Nucleus accumbens (tissue), 56 donors: ENCODE data around the gene B4GALT1.

Experiments used
- DNase-seq, 56 donors: peaks; one replicate each; lab custom pipeline; 2025; lab: John Stamatoyannopoulos, UW

The B4GALT1 gene, protein sequence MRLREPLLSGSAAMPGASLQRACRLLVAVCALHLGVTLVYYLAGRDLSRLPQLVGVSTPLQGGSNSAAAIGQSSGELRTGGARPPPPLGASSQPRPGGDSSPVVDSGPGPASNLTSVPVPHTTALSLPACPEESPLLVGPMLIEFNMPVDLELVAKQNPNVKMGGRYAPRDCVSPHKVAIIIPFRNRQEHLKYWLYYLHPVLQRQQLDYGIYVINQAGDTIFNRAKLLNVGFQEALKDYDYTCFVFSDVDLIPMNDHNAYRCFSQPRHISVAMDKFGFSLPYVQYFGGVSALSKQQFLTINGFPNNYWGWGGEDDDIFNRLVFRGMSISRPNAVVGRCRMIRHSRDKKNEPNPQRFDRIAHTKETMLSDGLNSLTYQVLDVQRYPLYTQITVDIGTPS

DNA sequence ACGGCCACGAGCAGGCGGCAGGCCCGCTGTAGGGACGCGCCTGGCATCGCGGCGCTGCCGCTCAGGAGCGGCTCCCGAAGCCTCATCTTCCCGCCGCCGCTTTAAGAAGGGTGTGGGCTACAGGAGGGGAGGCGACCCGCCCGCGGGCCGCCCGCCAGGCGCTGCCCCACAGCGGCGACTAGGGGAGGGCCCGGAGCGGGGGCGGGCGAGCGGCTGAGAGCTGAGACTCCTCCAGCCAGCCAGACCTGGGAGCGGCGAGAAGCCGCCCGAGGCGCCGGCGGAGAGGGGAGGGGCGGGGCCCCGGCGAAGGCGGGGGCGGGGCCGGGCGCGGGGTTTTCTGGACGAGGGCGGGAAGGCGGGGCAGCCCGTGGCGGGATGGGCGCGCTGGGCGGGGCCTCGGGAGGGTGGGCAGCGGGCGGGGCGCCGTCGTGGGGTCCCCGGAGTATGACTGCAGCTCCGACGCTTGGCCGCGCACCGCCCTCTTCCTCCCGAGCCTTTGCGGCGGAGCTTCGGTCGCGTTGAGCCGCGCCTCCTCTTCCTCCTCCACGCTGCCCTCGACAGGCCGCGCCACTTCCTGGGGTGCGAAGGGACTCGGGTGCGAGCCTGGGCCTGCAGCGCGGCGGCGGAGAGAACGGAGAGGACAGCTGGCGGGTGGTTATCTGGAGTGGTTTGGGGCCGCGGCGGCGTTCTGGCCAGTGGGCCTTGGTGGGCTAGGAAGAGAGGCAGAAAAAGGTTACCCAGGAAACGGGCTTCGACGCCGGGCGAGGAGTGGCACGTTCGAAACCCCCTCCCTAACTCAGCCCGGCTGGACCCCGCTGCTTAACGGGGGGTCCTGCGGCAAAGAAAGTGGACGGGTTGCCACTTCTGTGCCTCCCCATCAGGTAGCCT lies at the start of gene B4GALT1:
TSS of gene B4GALT1 (minus strand) at position 253 of the 888 bp plus-strand sequence. CDS start at position 86, 167 bp downstream.
- peak in 53 of 56 donors; percentile 28 to 89 (median 75) for DNase-seq

DNA sequence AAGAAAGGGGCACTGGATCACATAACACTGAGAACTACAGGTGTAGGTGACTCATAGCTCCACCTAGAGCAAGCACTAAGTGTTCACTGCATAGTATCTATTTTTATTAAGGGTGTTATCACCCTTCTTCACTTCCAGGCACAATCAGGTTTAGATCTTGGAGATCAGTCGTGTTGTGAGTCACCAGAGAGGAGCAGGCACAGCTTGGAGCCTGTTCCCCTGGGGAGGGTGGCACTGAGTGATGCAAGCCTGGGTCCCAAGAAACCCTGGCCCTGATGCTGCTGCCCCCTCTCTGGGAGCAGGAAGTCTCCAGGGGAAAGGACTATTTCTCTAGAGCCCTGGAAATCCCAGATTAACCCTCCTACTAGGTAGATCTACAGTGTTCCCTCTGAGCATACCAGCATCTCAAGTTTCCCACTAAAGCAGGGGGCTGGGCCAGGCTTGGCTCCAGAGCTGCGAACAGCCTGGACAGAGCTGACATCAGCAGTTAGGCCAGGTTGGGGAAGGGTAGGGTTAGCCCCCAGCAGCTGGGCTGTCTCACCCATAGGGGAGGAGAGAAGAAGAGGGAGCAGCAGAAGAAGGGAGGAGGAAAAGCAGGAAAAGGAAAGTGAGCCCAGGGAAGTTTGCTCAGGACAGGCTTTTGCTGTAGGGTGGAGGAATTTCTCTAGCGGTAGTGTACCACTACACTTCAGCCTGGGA lies 44.7 kb upstream of the B4GALT1 start:
- DNase-seq = no peak

DNA sequence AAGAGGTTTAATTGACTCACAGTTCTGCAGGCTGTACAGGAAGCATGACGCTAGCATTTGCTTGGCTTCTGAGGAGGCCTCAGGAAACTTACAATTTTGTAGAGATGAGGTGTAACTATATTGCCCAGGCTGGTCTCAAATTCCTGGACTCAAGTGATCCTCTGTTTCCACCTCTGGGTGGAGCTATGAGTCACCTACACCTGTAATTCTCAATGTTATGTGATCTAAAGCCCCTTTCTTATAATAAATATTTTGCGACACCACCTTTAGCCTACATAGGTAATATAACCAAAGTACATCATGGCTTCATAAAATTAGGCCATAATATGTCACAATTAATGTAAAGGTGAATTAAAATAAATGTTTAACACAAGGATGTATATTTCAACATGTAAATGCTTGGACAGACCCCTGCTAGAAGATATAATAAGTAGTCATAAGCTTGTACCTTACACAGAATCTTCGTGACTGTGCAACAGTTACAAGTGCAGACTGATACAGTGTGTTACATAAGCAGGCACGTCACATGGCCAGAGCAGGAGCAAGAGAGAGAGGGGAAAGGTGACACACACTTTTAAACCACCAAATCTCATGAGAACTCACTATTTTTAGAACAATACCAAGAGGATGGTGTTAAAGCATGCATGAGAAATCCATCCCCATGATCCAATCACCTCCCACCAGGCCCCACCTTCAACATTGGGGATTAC lies 43.0 kb upstream of the B4GALT1 start:
- no peak for DNase-seq

DNA sequence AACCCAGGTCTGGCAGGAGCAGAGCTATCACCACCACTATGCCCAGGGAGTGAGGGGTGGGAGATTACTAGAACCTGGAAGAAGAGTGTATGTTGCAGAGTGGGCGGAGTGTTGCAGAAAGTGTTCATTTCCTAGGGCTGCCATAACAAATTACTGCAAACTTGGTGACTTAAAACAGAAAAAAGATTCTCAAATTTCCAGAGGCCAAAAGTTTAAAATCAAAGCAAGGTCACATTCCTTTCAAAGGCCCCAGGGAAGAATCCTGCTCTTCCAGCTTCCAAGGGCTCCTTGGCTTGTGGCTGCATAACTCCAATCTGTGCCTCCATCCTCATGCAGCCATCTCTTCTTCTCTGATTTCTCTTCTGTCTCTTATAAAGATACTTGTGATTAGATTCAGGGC lies 42.3 kb upstream of the B4GALT1 start:
- no peak for DNase-seq

DNA sequence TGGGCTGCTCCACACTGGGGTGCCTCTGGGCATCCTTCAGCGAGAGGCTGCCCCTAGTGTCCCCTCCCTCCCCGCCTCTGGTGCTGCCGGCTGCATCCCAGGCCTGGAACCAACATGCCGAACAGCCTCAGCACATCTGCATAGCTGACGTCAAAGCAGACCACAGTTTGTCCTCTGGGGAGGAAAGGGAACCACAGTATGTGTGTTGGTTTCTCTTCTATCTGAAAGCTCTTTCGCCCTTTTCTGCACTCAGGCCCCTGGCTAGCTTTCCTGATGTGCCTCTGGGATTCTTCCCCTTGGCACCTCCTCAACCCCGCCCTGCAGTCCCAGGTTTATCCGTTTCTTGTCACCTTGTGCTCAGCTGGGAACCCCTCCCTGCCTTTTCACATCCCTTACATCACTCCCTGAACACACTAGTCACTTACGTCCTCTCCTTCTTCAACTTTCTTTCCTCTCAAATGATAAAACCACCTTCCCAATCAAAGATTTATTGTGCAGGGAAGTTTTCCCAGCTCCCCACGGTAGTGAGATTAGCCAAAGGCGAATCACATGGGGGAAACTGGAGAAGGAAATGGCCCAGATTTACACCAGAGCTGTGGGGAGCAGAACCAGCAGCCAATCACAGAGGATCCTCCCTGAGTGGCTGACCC lies 35.5 kb upstream of the B4GALT1 start:
- peak in 6 of 56 donors; percentile 3 to 31 (median 12) for DNase-seq

DNA sequence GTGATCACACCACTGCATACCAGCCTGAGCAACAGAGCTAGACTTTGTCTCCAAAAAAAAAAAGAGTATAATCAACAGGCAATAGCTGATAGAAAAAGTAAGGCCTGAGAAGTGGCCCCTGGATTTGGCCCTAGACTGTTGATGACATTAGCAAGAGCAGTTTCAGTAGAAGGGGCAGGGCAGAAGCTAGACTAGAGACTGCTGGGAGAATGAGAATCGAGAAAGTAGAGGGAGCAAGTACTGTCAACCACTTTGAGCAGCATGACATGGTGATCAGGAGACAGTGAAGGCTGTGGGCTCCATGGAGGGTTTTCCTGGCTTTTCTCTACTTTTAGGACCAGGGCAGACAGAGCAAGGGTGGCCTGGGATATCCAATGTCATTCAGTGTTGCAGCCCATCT lies 34.9 kb upstream of the B4GALT1 start:
- no peak for DNase-seq

DNA sequence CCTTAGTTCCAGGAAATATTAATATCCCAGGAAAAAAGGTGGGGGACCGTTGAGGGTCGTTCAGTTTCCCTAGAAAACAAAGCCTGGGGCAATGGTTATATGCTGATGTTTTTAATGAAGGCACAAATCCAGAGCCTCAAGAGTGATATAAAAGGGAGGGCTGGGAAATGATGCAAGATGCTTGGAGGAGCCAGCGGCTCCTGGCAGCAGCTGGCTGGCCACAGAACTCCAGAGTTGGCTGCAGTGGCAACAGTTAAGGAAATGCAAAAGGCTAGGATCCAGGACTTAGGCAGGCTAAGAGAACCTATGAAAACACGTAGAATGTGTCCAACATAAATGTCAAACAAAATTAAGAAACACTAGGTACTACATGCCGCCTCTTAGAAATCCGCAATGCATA lies 31.0 kb upstream of the B4GALT1 start:
- peak in 6 of 56 donors; percentile 4 to 22 (median 9) for DNase-seq

DNA sequence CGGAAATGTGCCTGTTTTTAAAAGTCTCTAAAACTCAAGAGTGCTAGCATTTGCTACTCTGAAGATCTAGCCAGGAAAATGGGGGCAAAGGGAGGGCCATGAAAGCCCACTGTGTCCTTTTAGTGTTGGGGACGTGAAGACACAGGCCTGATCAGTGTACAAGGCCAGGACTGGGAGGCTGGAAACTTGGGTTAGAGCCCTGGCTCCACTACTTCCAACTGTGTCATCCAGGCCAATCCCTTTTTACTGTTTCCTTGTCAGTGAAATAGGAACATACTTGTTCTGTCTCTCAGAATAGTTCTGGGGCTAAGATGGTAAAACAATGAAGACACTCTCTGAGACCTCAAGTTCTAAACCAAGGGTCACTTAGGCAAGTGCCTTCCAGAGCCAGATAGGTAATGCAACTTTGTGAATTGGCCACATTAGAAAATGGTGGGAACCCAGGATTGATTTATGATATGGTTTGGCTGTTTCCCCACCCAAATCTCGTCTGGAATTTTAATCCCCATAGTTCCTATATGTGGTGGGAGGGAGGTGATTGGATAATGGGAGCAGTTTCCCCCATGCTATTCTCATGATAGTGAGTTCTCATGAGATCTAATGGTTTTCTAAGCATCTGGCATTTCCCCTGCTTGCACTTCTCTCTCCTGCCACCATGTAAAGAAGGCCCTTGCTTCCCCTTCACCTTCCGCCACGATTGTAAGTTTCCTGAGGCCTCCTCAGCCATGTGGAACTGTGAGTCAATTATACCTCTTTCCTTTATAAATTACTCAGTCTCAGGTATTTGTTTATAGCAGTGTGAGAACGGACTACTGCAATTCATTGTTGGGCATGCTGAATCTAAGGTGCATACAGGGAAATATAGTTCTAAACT lies 30.4 kb upstream of the B4GALT1 start:
- no peak for DNase-seq

DNA sequence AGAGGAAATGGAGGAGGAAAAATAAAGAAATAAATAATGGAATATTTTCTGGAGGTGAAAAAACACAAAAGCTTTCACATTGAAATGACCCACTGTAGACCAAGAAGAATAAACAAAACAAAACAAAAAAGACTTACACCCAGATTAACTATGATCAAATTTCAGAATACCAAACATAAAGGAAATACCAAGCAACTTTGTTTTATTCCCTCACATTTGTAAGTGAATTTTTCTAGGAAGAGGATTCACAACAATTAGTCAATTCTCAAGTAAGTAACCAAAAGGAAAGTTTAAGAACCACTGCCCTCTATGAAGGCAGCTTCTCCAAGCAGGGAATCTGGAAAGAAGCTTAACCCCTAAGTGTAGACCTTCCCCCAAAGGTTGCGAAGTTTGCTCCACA lies 29.6 kb upstream of the B4GALT1 start:
- DNase-seq = no peak

DNA sequence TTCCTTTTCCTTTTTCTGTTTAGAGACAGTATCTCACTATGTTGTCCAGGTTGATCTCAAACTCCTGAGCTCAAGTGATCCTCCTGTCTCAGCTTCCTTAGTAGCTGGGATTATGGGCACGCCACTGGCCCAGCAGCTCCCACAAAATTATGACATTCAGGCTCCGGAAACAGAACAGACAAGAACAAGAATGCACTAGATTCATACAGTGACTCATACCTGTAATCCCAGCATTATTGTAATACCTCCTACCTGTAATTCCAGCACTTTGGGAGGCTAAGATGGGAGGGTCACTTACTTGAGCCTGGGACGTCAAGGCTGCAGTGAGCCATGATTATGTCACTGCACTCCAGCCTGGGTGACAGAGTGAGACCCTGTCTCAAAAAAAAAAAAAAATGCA lies 26.7 kb upstream of the B4GALT1 start:
- no peak for DNase-seq

DNA sequence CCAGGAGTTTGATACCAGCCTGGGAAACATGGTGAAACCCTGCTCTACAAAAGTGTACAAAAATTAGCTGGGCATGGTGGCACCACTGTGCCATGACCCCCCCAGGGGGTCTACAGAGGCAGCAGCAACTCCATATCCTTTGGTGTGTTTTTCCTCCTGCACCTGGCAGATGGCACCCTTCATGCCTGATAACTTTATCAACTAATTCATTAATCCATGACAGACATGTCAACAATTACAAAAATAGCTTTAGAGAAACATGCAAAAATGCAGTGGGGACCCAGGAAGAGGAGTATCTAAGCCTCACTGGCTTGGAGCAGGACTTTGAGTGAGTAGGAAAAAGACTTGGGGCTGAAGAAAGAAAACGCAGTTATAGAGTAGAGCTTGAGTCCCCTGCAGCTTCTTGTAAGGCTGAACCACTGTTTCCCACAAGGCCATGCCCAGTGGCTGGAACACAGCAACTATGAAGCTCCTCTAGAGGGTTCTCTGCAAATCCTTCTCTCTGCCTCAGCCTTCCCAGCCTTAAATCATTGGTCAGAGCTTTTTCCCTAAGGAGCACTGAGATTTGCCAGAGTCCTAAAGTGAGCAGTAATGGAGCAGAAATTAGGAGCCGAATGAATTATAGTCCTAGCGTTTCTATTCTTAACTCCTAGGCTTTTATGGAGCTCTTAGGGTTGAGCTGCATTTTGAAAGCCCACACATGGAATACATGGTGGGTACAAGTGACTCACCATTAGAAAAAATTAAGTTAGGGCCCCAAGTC lies 25.5 kb upstream of the B4GALT1 start:
- DNase-seq = no peak

DNA sequence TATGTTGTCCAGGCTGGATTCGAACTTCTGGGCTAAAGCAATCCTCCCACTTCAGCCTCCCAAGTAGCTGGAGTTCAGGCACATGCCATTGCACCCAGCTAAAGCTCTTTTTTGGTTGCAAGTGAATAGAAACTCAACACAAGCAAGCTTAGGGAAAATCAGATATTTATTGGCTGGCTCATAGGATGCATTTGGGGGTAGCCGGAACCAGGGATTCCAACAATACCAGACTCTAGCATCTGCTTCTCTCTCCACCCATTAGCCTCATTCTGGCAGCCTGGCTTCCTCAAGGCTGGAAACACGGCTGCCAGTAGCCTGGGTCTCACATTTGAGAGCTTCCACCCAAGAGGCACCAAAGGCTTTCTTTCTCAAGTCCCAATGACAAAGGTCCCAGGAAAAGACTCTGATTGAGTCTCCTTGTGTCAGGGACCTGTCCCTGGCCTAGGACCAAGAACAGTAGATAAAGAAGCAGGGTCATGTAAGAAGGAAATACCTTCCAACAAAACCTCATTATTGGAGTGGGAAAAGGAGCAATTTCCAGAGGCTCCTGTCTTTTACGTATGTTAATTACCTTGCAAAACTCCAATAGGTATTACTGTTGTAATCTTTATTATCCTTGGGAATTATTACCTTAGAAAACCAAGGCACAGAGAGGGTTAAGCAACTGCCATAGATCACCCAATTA lies 23.0 kb upstream of the B4GALT1 start:
- no peak for DNase-seq

DNA sequence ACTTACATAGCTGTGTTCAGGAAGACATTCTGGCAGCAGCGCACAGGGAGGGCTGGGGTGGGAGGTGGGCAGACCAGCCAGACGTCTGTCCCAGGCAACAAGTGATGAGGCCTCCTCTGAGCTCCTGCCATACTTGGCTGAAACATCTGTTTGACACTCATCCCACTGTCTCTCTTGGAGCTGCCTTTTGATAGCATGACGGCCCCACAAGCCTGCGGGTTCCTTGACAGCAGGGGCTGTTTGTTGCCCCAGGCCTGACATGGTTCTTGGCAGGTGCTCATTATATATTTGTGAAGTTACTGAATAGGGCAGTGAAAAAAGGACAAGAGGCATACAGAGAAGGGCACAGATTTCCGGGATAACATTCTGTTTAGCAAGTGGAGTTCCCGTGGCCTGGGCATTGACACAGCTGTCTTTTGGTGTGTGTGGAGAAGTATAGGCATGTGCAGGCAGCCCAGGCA lies 22.2 kb upstream of the B4GALT1 start:
- DNase-seq = no peak

DNA sequence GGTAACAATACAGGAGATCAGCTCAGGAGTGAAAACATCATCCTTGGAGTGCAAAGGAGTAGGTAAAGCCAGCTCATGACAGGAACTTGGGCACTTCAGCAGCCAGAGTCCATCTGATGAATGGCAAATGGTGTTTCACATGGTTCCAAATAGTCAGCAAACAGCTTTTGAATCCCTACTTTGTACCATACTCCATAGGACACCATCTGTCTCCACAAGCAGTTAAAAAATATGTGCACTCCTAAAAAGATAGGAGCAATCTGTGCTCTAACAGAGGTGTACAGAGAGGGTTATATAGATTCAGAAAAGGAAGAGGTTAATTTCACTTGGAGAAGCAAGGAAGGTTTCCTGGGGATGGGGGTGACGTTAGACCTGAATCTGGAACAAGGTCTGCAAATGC lies 21.6 kb upstream of the B4GALT1 start:
- no peak for DNase-seq

DNA sequence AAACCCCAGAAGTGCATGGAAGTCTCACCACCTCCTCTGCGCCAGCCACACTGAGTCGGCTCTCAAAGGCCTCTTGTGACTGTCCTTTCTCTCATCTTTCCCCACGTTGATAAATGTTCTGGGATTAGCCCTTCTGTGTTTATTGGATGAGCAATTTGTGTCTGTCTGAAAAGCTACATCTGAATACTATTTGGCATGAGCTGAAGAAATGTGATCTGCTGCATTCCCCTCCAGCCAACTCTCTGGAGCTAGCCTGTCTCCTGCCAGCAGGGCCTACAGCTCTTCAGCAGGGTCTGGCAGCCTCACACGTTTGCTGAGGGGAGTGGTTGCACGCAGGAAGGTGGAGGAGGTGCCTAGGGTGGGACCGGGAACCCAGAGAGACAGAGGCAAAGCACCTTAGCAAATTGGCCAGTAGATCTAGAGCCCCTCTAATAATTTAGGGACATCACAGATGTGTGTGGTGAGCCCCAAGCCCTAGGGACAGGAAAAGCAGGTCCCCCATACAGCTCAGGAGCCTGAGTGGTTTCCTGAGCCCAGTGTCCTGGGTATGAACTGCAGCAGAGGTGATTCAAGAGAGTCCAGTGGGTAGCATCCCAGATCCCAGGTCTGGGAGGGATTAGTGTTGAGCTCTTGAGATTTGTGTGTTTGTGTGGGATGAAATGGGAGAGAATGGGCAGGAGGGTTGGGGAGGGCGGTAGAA lies 20.5 kb upstream of the B4GALT1 start:
- DNase-seq = no peak

DNA sequence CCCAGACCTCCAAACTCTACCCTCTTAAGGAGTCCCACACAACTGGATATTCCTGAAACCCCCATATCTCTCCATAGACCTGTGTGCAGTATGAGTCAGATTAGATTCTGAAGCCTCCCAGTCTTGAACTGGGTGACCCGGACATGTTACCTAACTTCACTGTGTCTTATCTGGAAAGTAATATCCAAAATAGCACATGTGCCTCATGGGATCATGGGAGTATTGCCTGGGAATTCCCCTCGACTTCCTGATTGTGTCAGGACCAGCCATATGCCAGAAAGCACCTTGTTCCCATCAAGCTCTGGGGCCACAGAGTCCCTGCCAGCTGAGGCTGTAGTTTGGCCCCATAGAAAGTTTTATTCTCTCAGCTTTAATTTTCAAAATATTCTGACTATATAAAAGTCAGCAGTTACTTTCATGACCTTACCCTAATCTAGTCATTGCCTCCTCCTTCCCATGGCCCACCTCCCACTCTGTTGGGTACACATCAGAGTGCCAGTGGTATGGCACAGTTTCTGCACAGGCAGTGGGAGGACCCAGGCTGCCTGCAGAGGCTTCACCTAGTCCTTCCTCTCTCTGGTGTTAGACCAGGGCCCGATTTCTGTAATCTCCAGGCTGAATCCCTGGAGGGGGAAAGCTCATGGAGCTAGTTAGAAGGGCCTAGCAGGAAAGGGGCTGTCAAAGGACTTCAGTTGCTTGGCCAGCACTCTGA lies 19.5 kb upstream of the B4GALT1 start:
- no peak for DNase-seq
